Transverse colon (tissue), 4 donors: ENCODE data around the gene KCNE3. TPM values are rescaled to one million over a fixed set of nuclear protein-coding genes. Genes with fewer than 3 reads are reported as not detected.

Experiments
- DNase-seq: peaks from one replicate; pipeline ENCODE4 v3.0.0-alpha.2; 2019
- H3K27ac ChIP-seq, 4 donors: fragments of 200-600 bp; sonication (generic); 2 replicates each; pipeline ENCODE4 v1.5.1; 2016 to 2018; ENCODE audit warnings: inconsistent platforms in 4 of 4
- H3K27me3 ChIP-seq: fragments of 200-600 bp; sonication (generic); 2 replicates; pipeline ENCODE4 v1.5.1; 2017; ENCODE audit warnings: inconsistent platforms
- H3K36me3 ChIP-seq, 4 donors: fragments of 200-600 bp; sonication (generic); 2 replicates each; pipeline ENCODE4 v1.5.1; 2017 to 2019; ENCODE audit warnings: inconsistent platforms in 4 of 4
- H3K4me1 ChIP-seq, 4 donors: fragments of 200-600 bp; sonication (generic); 2 replicates each; pipeline ENCODE4 v1.5.1; 2017 to 2020; ENCODE audit warnings: inconsistent platforms in 4 of 4
- H3K4me3 ChIP-seq, 4 donors: fragments of 200-600 bp; sonication (generic); 1 replicate in 1 of 4; 2 replicates in 3 of 4; pipeline versions ENCODE4 v1.5.1 to v1.6.1; 2017 to 2019; ENCODE audit warnings: inconsistent platforms in 4 of 4
- H3K9me3 ChIP-seq, 2 donors: fragments of 200-600 bp; sonication (generic); 2 replicates each; pipeline ENCODE4 v1.5.1; 2017 to 2019; ENCODE audit warnings: inconsistent platforms in 2 of 2
- CTCF ChIP-seq, 5 experiments: fragments of 200-600 bp in 3 of 5; fragments of 450-650 bp in 2 of 5; sonication (generic) in 3 of 5; IDR thresholded peaks; 1 replicate in 2 of 5; 2 replicates in 3 of 5; pipeline ENCODE4 v1.5.1; 2016 to 2017; ENCODE audit warnings: antibody characterized with exemption in 5 of 5, inconsistent platforms in 3 of 5, mild to moderate bottlenecking in 2 of 5, moderate library complexity in 1 of 5
- EP300 ChIP-seq: sonication (generic); formaldehyde crosslinking; IDR thresholded peaks from one replicate; pipeline ENCODE4 v1.6.1; 2017; ENCODE audit warnings: antibody characterized with exemption, low read depth
- POLR2A ChIP-seq: fragments of 450-650 bp; IDR thresholded peaks from one replicate; pipeline ENCODE4 v1.6.1; 2016; ENCODE audit warnings: antibody characterized with exemption, mild to moderate bottlenecking, moderate library complexity
- POLR2AphosphoS5 ChIP-seq, 3 donors: sonication (generic); formaldehyde crosslinking; IDR thresholded peaks; one replicate each; pipeline ENCODE4 v1.6.1; 2016; ENCODE audit warnings: antibody characterized with exemption in 3 of 3
- WGBS, 2 donors: methylation state at CpG; one replicate each; pipeline ENCODE4 v1.1.5; 2018; ENCODE audit warnings: low coverage in 1 of 2; 5-methylcytosine and 5-hydroxymethylcytosine counted together
- in situ Hi-C, 4 donors: fragments of 200-750 bp; cut with MboI; loops; one replicate each; pipeline versions ENCODE4 v1.15.0 to v1.15.1; 2017; ENCODE audit warnings: low sequenced_read_pairs in 3 of 4, low pct_ligation_motif_present in 1 of 4, low pct_unique_long_range_greater_than_20kb in 1 of 4
- intact Hi-C: fragments of 100-400 bp; cut with DNase I; formaldehyde crosslinking; loops from one replicate; pipeline ENCODE4 v1.15.1; 2023; ENCODE audit warnings: low total_unique reads
- total RNA-seq, 4 donors: library from RNA; depleted of rRNA; stranded (reverse); fragments of >200 nt; gene quantifications; one replicate each; pipeline ENCODE4 v1.1.0, GENCODE V29; 2016

The KCNE3 gene
- total RNA-seq, 4 donors from 2014 or later = 0.80 to 14.9 (median 6.8) TPM

DNA sequence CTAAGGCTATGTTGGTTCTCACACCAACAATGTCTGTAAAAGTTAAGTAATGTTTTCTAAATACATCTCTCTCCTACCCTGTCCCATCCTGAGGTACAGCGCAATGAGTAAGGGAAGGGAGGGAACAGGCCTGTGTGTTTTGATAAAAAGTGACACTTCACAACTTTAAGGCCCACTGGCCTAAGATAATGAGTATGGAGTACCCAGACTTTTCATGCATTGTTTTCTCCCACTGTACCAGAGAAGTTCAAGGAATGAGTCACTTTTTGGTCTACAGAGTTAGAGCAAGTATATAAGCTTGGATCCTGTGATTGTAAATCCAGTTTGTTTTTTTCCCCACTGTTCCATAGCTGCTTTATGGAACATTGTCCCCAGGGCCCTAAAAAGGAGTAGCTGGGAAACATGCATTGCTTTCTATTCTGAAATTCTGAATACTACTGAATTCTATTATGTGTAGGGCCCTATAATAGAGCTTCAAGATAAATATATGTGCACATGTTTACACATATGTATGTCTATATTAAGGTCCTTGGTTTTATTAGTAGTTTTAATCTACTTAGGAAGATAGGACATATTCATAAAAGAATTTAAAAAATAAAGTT is 29.8 kb downstream of the KCNE3 start:
- WGBS, 2 donors = 69 to 100% methylated on average over 1 of the region's 1 CpG
- Histone ChIP-seq H3K9me3 (no peaks in the 10 kb centered on the region), H3K4me3 (no peak overlapping the region), H3K36me3 (no peaks in the 10 kb centered on the region), H3K4me1 (peaks cover 3 to 51% (median 25%) of the 10 kb centered on the region in 4 donors), H3K27me3 (no peaks in the 10 kb centered on the region), H3K27ac (peak overlapping the region; percentile 32 to 54 (median 44))
- in situ Hi-C loops = no loop called here
- intact Hi-C loops = no loop called here
- DNase-seq = no peak
- TF ChIP-seq POLR2A (no peak), POLR2AphosphoS5 (IDR thresholded peaks at IDR 0.05) (no peak), CTCF (IDR thresholded peaks at IDR 0.05) (no peak), EP300 (no peak)

GRCh38 chr11:74434528-74434927 is 32.8 kb downstream of the KCNE3 start:
- H3K36me3 ChIP-seq = no peaks in the 10 kb centered on the region
- no peak for TF ChIP-seq POLR2A
- TF ChIP-seq EP300 = no peak
- no peak for TF ChIP-seq CTCF (IDR thresholded peaks at IDR 0.05)
- TF ChIP-seq POLR2AphosphoS5 (IDR thresholded peaks at IDR 0.05) = no peak
- peak overlapping the region in 3 of 4 donors; percentile 16 to 34 (median 23) for H3K27ac ChIP-seq
- H3K27me3 ChIP-seq = no peaks in the 10 kb centered on the region
- intact Hi-C loops = no loop called here
- in situ Hi-C loops = no loop called here
- 0 to 24% methylated on average over 2 to 7 of the region's 7 CpGs for WGBS, 2 donors
- no peak overlapping the region for H3K4me3 ChIP-seq
- peak; percentile 45 for DNase-seq
- no peaks in the 10 kb centered on the region for H3K9me3 ChIP-seq
- H3K4me1 ChIP-seq = peaks cover 0 to 44% (median 17%) of the 10 kb centered on the region in 4 donors

DNA sequence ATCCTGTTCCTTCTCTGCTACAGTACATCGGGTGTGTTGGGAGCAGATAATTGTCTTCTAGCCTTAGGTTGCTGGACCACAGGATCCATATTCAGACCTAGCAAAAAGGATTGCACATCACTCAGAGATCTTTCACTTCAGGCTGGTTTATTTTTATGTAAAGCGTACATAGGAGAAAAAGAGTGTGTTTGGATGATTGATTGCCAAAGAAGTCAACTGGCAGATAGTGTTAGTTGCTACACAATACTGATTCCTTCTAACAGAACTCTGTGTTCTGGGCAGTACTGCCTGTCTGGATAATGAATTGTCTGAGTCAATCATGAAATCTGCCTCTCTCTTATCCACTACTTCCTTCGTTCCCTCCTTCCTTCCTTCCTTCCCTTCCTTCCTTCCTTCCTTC is 38.1 kb downstream of the KCNE3 start:
- no peak overlapping the region for H3K27ac ChIP-seq
- DNase-seq = no peak
- 82 to 84% methylated on average over 3 of the region's 3 CpGs for WGBS, 2 donors
- H3K36me3 ChIP-seq = no peaks in the 10 kb centered on the region
- in situ Hi-C loops (loop anchor here in 1 of 4 donors (10.0 kb wide), 1 partner anchor 154 kb away; no protein-coding TSS in a partner anchor), intact Hi-C loops (no loop called here)
- no peaks in the 10 kb centered on the region for H3K27me3 ChIP-seq
- no peak overlapping the region for H3K4me3 ChIP-seq
- peaks cover 0 to 3% of the 10 kb centered on the region in 2 donors for H3K9me3 ChIP-seq
- TF ChIP-seq POLR2A = no peak
- H3K4me1 ChIP-seq = peaks cover 0 to 7% (median 2%) of the 10 kb centered on the region in 4 donors

DNA sequence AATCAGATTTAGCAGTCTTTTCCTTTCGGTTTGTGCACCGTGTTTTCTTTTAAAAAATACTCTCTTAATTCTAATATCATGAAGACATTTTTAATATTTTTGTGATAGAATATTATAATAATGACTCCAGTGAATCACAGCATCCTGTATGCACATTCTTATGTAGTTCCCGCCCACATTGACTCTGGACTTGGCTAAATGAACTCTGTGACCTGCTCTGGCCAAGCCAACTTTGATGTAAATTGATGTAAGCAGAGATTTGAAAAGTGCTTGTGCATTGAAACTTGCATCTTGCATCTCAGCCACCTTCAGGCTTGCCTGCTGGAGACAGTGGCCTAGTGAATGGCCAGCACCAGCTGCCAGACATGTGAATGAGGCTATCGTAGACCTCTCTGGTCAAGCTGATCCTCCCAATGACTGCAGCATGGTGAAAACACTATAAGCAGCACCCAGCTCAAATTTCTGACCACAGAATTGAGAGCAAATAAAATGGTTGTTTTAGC is 39.9 kb downstream of the KCNE3 start:
- peaks cover 0 to 3% of the 10 kb centered on the region in 2 donors for H3K9me3 ChIP-seq
- no peak overlapping the region for H3K4me3 ChIP-seq
- 87 to 88% methylated on average over 3 to 4 of the region's 4 CpGs for WGBS, 2 donors
- H3K36me3 ChIP-seq = no peaks in the 10 kb centered on the region
- H3K27ac ChIP-seq = no peak overlapping the region
- no peaks in the 10 kb centered on the region for H3K27me3 ChIP-seq
- DNase-seq = no peak
- no peak for TF ChIP-seq POLR2AphosphoS5 (IDR thresholded peaks at IDR 0.05)
- no peak for TF ChIP-seq EP300
- TF ChIP-seq CTCF (IDR thresholded peaks at IDR 0.05) = no peak
- no peak for TF ChIP-seq POLR2A
- in situ Hi-C loops = loop anchor here in 1 of 4 donors (10.0 kb wide), 1 partner anchor 153 kb away; no protein-coding TSS in a partner anchor
- intact Hi-C loops = no loop called here
- H3K4me1 ChIP-seq = peaks cover 0 to 6% (median 0%) of the 10 kb centered on the region in 4 donors
